Stimulated activated CD8-positive, alpha-beta memory T cell treated with anti-CD3 and anti-CD28 coated beads, Interleukin-4, amount 100 ng/mL, for 48 hours (primary cell): ENCODE data around the gene CHD2.
A peak's percentile ranks its signal among the peaks of the same experiment; 100 is the strongest.

Experiments
- DNase-seq: peaks from one replicate; pipeline ENCODE4 v3.0.0-alpha.2; 2020

CHD2 gene

GRCh38 chr15:92885224-92886041 is 14.7 kb upstream of the CHD2 start:
- DNase-seq, result no peak

GRCh38 chr15:92886042-92886537 is 14.0 kb upstream of the CHD2 start:
- DNase-seq, result no peak

GRCh38 chr15:92886815-92887214 is 13.3 kb upstream of the CHD2 start:
- no peak for DNase-seq

- DNase-seq, result no peak
These were observed 12.3 kb upstream of the CHD2 start for GRCh38 chr15:92887869-92888268.

GRCh38 chr15:92889390-92890107 is 10.6 kb upstream of the CHD2 start:
- no peak for DNase-seq

- DNase-seq, result no peak
These were observed 8.5 kb upstream of the CHD2 start for GRCh38 chr15:92891533-92892200.

- DNase-seq, result no peak
These were observed 7.9 kb upstream of the CHD2 start for GRCh38 chr15:92892201-92892555.

GRCh38 chr15:92893200-92893599 is 6.9 kb upstream of the CHD2 start:
- DNase-seq, result no peak

GRCh38 chr15:92896561-92896960 is 3.6 kb upstream of the CHD2 start:
- no peak for DNase-seq

GRCh38 chr15:92897620-92898019 is 2.5 kb upstream of the CHD2 start:
- DNase-seq, result no peak

- no peak for DNase-seq
These were observed 1.0 kb upstream of the CHD2 start for GRCh38 chr15:92898988-92899582.

- no peak for DNase-seq
These were observed 550 bp upstream of the CHD2 start for GRCh38 chr15:92899601-92899947.

- DNase-seq, result no peak
These were observed 577 bp downstream of the CHD2 start for GRCh38 chr15:92900731-92901071.

- DNase-seq, result no peak
These were observed 1.1 kb downstream of the CHD2 start for GRCh38 chr15:92901072-92901761.

GRCh38 chr15:92901995-92902394 is 1.9 kb downstream of the CHD2 start:
- DNase-seq, result no peak

GRCh38 chr15:92902737-92903593 is 2.8 kb downstream of the CHD2 start:
- DNase-seq, result no peak

GRCh38 chr15:92903631-92903965 is 3.5 kb downstream of the CHD2 start:
- no peak for DNase-seq

- DNase-seq, result peak; percentile 99
These were observed 4.0 kb downstream of the CHD2 start for GRCh38 chr15:92903966-92904721.

- DNase-seq, result no peak
These were observed 4.8 kb downstream of the CHD2 start for GRCh38 chr15:92904722-92905571.

GRCh38 chr15:92906020-92906419 is 5.9 kb downstream of the CHD2 start:
- no peak for DNase-seq
